Type B pancreatic cell (in vitro differentiated cells): ENCODE measurements around the gene WDR70. TPM values are rescaled to one million over a fixed set of nuclear protein-coding genes. Genes with fewer than 3 reads are reported as not detected.

ENCODE experiments used
- DNase-seq: peaks from one replicate; pipeline ENCODE4 v3.0.0; 2021; ENCODE audit warnings: mixed read lengths; ENCODE audit not compliant: unreplicated experiment; ENCODE audit errors: extremely low spot score
- H3K27ac Mint-ChIP-seq: 2 replicates; pipeline ENCODE4 v1.8.0; 2021; ENCODE audit warnings: mild to moderate bottlenecking, mixed read lengths
- H3K27me3 Mint-ChIP-seq: 2 replicates; pipeline ENCODE4 v1.8.0; 2021; ENCODE audit warnings: mixed read lengths
- H3K36me3 Mint-ChIP-seq: 2 replicates; pipeline ENCODE4 v1.8.0; 2021; ENCODE audit warnings: mixed read lengths
- H3K4me1 Mint-ChIP-seq: one replicate; pipeline ENCODE4 v1.8.0; 2021; ENCODE audit warnings: mixed read lengths; ENCODE audit not compliant: unreplicated experiment
- H3K4me3 Mint-ChIP-seq: 2 replicates; pipeline ENCODE4 v1.8.0; 2021; ENCODE audit warnings: mild to moderate bottlenecking, mixed read lengths
- H3K9me3 Mint-ChIP-seq: 2 replicates; pipeline ENCODE4 v1.8.0; 2021; ENCODE audit warnings: mixed read lengths
- CTCF ChIP-seq: fragments of 200-600 bp; sonication (generic); conservative IDR thresholded peaks from 2 replicates; pipeline ENCODE4 v1.5.0; 2021; ENCODE audit warnings: antibody characterized with exemption, mild to moderate bottlenecking
- total RNA-seq: library from RNA; stranded (reverse); gene quantifications from 2 replicates; pipeline ENCODE4 v1.2.1, GENCODE V29; 2021; ENCODE audit warnings: low replicate concordance

The WDR70 gene
- total RNA-seq, 1 donor from 2014 or later = 50.2 TPM

DNA sequence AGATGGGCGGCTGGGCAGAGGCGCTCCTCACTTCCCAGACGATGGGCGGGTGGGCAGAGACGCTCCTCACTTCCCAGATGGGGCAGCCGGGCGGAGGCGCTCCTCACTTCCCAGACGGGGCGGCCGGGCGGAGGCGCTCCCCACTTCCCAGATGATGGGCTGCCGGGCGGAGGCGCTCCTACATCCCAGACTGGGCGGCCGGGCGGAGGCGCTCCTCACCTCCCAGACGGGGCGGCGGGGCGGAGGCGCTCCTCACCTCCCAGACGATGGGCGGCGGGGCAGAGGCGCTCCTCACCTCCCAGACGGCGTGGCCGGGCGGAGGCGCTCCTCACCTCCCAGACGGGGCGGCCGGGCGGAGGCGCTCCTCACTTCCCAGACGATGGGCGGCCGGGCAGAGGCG, 140.2 kb downstream of the WDR70 start:
- no peaks in the 10 kb centered on the region for H3K4me1 Mint-ChIP-seq
- H3K27me3 Mint-ChIP-seq = no peaks in the 10 kb centered on the region
- no peak for DNase-seq
- no peaks in the 10 kb centered on the region for H3K9me3 Mint-ChIP-seq
- no peak for TF ChIP-seq CTCF
- no peak overlapping the region for H3K4me3 Mint-ChIP-seq
- H3K36me3 Mint-ChIP-seq = peaks cover 19% of the 10 kb centered on the region
- no peak overlapping the region for H3K27ac Mint-ChIP-seq

DNA sequence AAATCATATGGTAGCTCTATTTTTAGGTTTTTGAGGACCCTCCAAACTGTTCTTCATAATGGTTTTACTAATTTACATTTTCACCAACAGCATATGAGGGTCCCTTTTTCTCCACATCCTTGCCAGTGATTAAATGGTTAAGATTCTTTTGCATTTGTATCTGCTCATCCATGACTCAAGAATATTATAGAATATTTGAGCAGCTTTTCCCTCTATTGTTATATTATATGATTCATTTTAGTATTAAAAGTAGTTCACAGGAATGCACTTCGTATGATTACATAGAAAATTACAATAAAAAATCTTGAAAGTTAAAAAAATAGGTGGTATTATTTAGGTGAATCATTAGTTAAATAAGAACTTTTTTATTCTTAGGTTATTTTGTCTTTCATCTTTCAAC, 140.7 kb downstream of the WDR70 start:
- Mint-ChIP-seq H3K27ac (no peak overlapping the region), H3K4me1 (no peaks in the 10 kb centered on the region), H3K4me3 (no peak overlapping the region), H3K27me3 (no peaks in the 10 kb centered on the region), H3K36me3 (peaks cover 19% of the 10 kb centered on the region), H3K9me3 (no peaks in the 10 kb centered on the region)
- no peak for TF ChIP-seq CTCF
- no peak for DNase-seq

DNA sequence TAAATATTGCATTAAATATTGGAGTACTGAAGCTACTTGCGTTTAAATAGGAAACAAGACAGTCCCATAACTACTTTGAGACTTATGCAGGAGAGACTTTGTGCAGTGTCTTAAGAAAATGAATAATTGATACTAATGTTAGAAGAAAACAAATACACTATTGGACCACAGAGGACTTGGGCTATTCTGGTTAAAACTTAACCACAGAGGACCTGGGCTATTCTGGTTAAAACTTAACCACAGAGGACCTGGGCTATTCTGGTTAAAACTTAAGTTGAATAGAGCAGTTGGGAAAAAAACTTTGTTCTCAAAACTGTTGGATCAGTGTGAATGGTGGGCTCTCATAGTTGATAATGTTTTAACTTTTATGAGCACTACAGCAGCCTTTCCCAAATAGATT, 141.7 kb downstream of the WDR70 start:
- Mint-ChIP-seq H3K27ac (no peak overlapping the region), H3K27me3 (no peaks in the 10 kb centered on the region), H3K4me3 (no peak overlapping the region), H3K9me3 (no peaks in the 10 kb centered on the region), H3K36me3 (peaks cover 19% of the 10 kb centered on the region), H3K4me1 (no peaks in the 10 kb centered on the region)
- DNase-seq = no peak
- no peak for TF ChIP-seq CTCF

GRCh38 chr5:37532976-37533740, 154.0 kb downstream of the WDR70 start:
- no peak overlapping the region for H3K27ac Mint-ChIP-seq
- no peaks in the 10 kb centered on the region for H3K27me3 Mint-ChIP-seq
- no peaks in the 10 kb centered on the region for H3K4me1 Mint-ChIP-seq
- peaks cover 5% of the 10 kb centered on the region for H3K36me3 Mint-ChIP-seq
- DNase-seq = no peak
- no peak for TF ChIP-seq CTCF
- no peak overlapping the region for H3K4me3 Mint-ChIP-seq
- H3K9me3 Mint-ChIP-seq = peaks cover 9% of the 10 kb centered on the region

GRCh38 chr5:37533851-37534250, 154.7 kb downstream of the WDR70 start:
- no peaks in the 10 kb centered on the region for H3K4me1 Mint-ChIP-seq
- no peak overlapping the region for H3K4me3 Mint-ChIP-seq
- DNase-seq = no peak
- H3K36me3 Mint-ChIP-seq = peaks cover 5% of the 10 kb centered on the region
- no peak for TF ChIP-seq CTCF
- no peaks in the 10 kb centered on the region for H3K27me3 Mint-ChIP-seq
- no peak overlapping the region for H3K27ac Mint-ChIP-seq
- H3K9me3 Mint-ChIP-seq = peaks cover 9% of the 10 kb centered on the region
